ENCODE measurements around the gene ACP7.
"Not testable (repeated sequence)": the region's sequence is repeated elsewhere in the genome, so short reads cannot be mapped to it uniquely, and the experiment has no call there.

The ACP7 gene

DNA sequence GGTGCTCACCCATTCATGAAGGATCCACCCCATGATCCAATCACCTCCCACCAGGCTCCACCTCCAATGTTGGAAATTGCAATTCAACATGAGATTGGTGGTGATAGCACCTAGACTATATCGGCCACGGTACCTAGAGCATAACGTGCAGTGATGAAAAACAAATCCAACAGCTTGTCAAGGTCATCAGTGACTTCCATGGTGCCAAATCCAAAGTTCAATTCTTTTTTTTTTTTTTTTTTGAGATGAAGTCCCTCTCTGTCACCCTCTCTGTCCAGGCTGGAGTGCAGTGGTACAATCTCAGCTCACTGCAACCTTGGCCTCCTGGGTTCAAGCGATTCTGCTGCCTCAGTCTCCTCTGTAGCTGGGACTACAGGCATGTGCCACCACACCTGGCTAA is 17.1 kb upstream of the ACP7 start:
- H3K36me3 ChIP-seq: no peaks in the 10 kb centered on the region
- no peak for DNase-seq
- H3K4me3 ChIP-seq (ENCODE audit: low read depth, low read length): no peak overlapping the region
- no peak for TF ChIP-seq CTCF (IDR thresholded peaks at IDR 0.05; ENCODE audit: low read depth, low read length)
- H3K9me3 ChIP-seq (ENCODE audit: severe bottlenecking): peaks cover 6% of the 10 kb centered on the region
- no peaks in the 10 kb centered on the region for H3K27me3 ChIP-seq (ENCODE audit: insufficient read depth, low read depth, severe bottlenecking)
- no peak overlapping the region for H3K27ac ChIP-seq

GRCh38 chr19:39068259-39068658 is 15.9 kb upstream of the ACP7 start:
- not testable (repeated sequence) for H3K27ac ChIP-seq; DNase-seq; H3K9me3 ChIP-seq (ENCODE audit: severe bottlenecking); H3K27me3 ChIP-seq (ENCODE audit: insufficient read depth, low read depth, severe bottlenecking); H3K4me3 ChIP-seq (ENCODE audit: low read depth, low read length); H3K36me3 ChIP-seq

GRCh38 chr19:39070888-39071287 is 13.3 kb upstream of the ACP7 start:
- DNase-seq: no peak
- no peak overlapping the region for H3K4me3 ChIP-seq (ENCODE audit: low read depth, low read length)
- peaks cover 6% of the 10 kb centered on the region for H3K9me3 ChIP-seq (ENCODE audit: severe bottlenecking)
- H3K27me3 ChIP-seq (ENCODE audit: insufficient read depth, low read depth, severe bottlenecking): no peaks in the 10 kb centered on the region
- no peaks in the 10 kb centered on the region for H3K36me3 ChIP-seq
- TF ChIP-seq CTCF (IDR thresholded peaks at IDR 0.05; ENCODE audit: low read depth, low read length): no peak
- H3K27ac ChIP-seq: no peak overlapping the region

DNA sequence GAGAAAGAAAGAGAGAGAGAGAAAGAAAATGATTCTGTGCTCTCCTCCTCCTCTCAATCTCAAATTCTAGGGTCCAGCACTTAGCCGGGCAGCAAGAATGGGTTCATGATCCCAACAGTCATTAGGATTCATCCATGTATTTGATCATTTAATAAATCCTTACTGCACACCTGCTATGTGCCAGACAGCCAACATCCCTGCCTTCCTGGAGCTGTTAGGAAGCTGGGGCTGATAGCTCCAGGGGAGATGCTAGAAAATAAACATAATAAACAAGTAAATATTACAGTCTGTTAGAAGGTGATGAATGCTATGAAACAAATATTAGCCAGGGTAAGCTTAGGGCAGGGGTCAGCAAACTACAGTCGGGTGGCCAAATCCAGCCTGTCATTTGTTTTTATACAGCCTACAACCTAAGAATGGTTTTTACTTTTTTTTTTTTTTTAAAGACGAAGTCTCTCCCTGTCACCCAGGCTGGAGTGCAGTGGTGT is 9.9 kb upstream of the ACP7 start:
- Histone ChIP-seq H3K27ac (no peak overlapping the region), H3K4me3 (ENCODE audit: low read depth, low read length) (no peak overlapping the region), H3K36me3 (no peaks in the 10 kb centered on the region), H3K9me3 (ENCODE audit: severe bottlenecking) (no peaks in the 10 kb centered on the region), H3K27me3 (ENCODE audit: insufficient read depth, low read depth, severe bottlenecking) (no peaks in the 10 kb centered on the region)
- TF ChIP-seq CTCF (IDR thresholded peaks at IDR 0.05; ENCODE audit: low read depth, low read length): no peak
- DNase-seq: no peak

- Histone ChIP-seq H3K36me3 (no peaks in the 10 kb centered on the region), H3K27ac (no peak overlapping the region), H3K4me3 (ENCODE audit: low read depth, low read length) (no peak overlapping the region), H3K9me3 (ENCODE audit: severe bottlenecking) (no peaks in the 10 kb centered on the region), H3K27me3 (ENCODE audit: insufficient read depth, low read depth, severe bottlenecking) (no peaks in the 10 kb centered on the region)
- DNase-seq: no peak
- no peak for TF ChIP-seq CTCF (IDR thresholded peaks at IDR 0.05; ENCODE audit: low read depth, low read length)
Observed at GRCh38 chr19:39074942-39075341, 9.2 kb upstream of the ACP7 start.

DNA sequence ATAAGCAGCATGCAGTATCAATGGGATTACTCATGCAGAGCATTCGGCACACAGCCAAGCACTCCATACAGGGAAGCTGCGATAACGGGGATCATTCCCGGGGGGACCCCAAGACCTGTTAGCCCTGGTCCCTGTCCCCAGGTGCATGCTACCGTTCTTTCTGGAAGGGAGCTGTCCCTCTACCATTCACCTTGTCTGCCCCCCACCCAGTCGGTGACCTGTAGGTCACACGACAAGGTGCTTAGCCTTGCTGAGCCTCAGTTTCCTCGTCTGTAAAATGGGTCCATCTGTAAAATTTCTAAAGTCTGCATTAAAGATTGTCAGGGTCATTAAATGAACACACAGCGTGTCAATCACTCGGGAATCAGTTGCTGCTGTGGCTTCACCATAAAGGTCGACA is 6.8 kb upstream of the ACP7 start:
- no peak for TF ChIP-seq CTCF (IDR thresholded peaks at IDR 0.05; ENCODE audit: low read depth, low read length)
- H3K4me3 ChIP-seq (ENCODE audit: low read depth, low read length): no peak overlapping the region
- DNase-seq: no peak
- no peaks in the 10 kb centered on the region for H3K36me3 ChIP-seq
- no peaks in the 10 kb centered on the region for H3K9me3 ChIP-seq (ENCODE audit: severe bottlenecking)
- no peaks in the 10 kb centered on the region for H3K27me3 ChIP-seq (ENCODE audit: insufficient read depth, low read depth, severe bottlenecking)
- H3K27ac ChIP-seq: no peak overlapping the region

Measured in WERI-Rb-1 (cell line).